Stromal cell of bone marrow (primary cell): ENCODE results near the gene BBOX1.

ENCODE experiments used
- DNase-seq: peaks from one replicate; pipeline ENCODE4 v3.0.0-alpha.2; 2012; ENCODE audit warnings: low read depth

Gene BBOX1

GRCh38 chr11:27025957-27026733 lies 14.5 kb upstream of the BBOX1 start:
- DNase-seq = no peak

- peak; percentile 82 for DNase-seq
Measured at GRCh38 chr11:27028561-27028965, 12.1 kb upstream of the BBOX1 start.

- DNase-seq = no peak
Measured at GRCh38 chr11:27029966-27030365, 10.6 kb upstream of the BBOX1 start.

GRCh38 chr11:27031754-27032153 lies 8.9 kb upstream of the BBOX1 start:
- DNase-seq = no peak

GRCh38 chr11:27039873-27040272 lies 742 bp upstream of the BBOX1 start:
- no peak for DNase-seq

- no peak for DNase-seq
Measured at GRCh38 chr11:27041141-27041899, 705 bp downstream of the BBOX1 start.

- DNase-seq = no peak
Measured at GRCh38 chr11:27046956-27047355, 6.3 kb downstream of the BBOX1 start.

GRCh38 chr11:27052668-27053067 lies 12.1 kb downstream of the BBOX1 start:
- no peak for DNase-seq

GRCh38 chr11:27055065-27055682 lies 14.6 kb downstream of the BBOX1 start:
- peak; percentile 36 for DNase-seq

- DNase-seq = no peak
Measured at GRCh38 chr11:27057091-27057780, 16.6 kb downstream of the BBOX1 start.

GRCh38 chr11:27058456-27058855 lies 17.8 kb downstream of the BBOX1 start:
- DNase-seq = no peak

- no peak for DNase-seq
Measured at GRCh38 chr11:27059431-27059830, 18.8 kb downstream of the BBOX1 start.

GRCh38 chr11:27060816-27061460 lies 20.3 kb downstream of the BBOX1 start:
- DNase-seq = no peak

- no peak for DNase-seq
Measured at GRCh38 chr11:27061461-27061821, 20.8 kb downstream of the BBOX1 start.

- DNase-seq = no peak
Measured at GRCh38 chr11:27064086-27064485, 23.5 kb downstream of the BBOX1 start.

- DNase-seq = no peak
Measured at GRCh38 chr11:27075192-27075591, 34.6 kb downstream of the BBOX1 start.

- DNase-seq = no peak
Measured at GRCh38 chr11:27075655-27076054, 35.0 kb downstream of the BBOX1 start.

- DNase-seq = no peak
Measured at GRCh38 chr11:27076121-27076589, 35.5 kb downstream of the BBOX1 start.

- DNase-seq = no peak
Measured at GRCh38 chr11:27081056-27081455, 40.4 kb downstream of the BBOX1 start.

GRCh38 chr11:27083241-27083640 lies 42.6 kb downstream of the BBOX1 start:
- DNase-seq = no peak

- DNase-seq = no peak
Measured at GRCh38 chr11:27083782-27084181, 43.2 kb downstream of the BBOX1 start.

- DNase-seq = no peak
Measured at GRCh38 chr11:27084518-27084917, 43.9 kb downstream of the BBOX1 start.
